Activated CD4-positive, CD25-positive, alpha-beta regulatory T cell treated with anti-CD3 and anti-CD28 coated beads, Interleukin-2, amount 50 U/mL, for 72 hours (primary cell): Measurements from ENCODE around the gene MIAT.

ENCODE experiments used
- DNase-seq: peaks from one replicate; pipeline ENCODE4 v3.0.0; 2021

MIAT gene

GRCh38 chr22:26670459-26670858 lies 13.1 kb downstream of the MIAT start:
- no peak for DNase-seq

- DNase-seq: peak; percentile 68
Measured at GRCh38 chr22:26671317-26672059, 14.1 kb downstream of the MIAT start.

DNA sequence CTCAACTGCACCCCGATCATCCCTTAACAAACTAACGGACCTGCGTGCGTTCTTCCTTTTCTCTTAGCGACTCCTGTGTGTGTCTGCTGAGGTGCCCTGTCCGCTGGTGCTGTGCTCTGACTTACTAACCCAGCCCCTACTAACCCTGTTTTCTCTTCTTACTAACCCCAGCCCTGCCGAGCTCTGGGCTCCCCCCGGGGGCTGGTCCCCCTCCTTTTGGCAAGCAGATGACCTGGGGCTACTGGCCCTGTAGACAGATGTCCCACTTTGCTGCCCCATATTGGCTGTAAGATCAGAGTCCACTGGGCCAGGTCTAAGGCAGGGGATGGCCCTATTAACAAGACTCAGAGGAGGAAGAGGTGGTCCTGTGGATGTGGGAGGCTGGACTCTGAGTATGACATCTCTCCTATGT lies 14.7 kb downstream of the MIAT start:
- DNase-seq: peak; percentile 39

DNA sequence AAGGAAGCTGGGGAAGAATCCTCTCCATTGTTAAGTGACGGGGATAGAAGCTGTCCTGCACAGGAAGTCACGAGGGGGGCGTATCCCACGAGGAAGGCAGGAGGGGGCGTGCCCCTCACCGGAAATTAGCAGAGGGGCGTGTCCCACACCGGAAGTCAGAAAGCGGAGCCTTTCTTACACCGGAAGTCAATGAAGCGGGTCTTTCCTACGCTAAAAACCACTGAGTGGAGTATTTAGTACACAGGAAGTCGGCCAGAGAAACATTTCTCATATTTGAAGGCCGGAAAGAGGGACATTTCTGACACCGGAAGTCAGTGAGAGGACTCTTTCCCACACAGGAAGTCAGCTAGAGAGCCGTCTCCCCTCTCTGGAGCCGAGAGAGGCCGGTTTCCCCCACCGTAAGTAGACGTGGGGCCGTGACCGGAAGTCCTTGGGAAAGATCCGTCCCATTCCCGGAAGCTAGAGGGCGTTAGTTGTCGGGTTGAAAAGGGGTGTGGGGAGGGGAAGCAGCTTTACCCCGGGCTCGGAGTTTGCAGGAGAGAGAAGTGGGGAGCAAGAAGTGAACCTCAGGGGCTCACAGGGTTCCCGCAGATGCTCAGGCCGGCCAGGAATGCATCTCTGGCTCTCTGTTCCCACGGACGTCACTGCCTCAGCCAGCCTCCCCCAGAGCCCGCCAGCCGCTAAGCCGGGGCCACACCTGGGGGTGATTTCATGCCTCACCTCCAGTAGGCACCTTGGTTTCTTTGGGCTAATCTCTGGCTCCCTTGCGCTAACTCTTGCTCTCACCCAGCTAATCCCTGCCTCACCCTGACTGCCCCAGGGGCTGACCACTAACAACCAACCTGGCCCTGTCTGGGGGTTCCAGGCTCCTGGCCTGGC lies 15.4 kb downstream of the MIAT start:
- peak; percentile 90 for DNase-seq

- no peak for DNase-seq
Measured at GRCh38 chr22:26673486-26673885, 16.1 kb downstream of the MIAT start.

DNA sequence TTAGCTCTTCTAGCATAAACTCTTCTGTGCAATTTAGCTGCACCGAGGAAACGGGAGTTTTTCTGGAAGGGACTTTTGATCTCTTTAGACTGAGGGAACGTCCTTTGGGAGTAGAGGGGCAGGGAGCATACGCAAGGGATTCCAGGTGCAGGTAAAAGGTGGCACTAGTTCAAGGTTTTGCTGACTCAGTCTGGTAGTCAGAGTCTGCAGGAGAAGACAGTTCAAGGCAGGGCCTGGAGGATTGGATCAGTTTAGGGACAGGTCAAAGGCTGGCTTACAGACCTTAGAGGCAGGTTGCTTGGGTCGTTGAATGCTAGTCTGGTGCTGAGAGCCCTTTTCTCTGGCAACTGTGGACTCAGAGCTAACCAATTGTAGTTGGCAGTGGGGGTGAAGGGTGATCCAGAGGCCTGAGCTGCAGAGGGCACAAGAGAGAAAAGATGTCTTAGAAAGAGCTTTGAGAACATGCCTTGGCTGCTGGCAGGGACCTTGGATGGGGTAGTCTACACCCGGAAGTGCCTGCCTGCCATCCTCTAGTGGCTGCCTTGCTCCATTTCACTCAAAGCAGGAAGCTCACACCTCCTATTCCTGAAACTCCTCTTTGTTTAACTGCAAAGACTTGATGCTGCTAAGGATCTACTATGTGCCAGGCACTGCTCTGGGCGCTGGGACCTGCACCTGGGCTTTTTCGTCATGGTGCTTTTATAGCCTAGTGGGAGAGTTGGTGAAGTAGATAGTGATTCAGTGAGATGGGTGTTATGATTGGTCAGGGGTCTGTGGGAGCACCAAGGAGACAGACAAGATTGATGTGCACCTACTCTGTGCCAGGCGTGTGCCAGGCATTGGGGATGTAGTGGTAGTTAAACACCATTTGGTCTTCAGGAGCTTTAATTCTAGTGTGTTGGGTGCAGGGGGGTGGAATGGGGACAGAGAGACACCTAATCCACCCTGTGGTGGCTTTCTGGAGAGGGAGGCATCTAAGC lies 17.1 kb downstream of the MIAT start:
- DNase-seq: no peak

DNA sequence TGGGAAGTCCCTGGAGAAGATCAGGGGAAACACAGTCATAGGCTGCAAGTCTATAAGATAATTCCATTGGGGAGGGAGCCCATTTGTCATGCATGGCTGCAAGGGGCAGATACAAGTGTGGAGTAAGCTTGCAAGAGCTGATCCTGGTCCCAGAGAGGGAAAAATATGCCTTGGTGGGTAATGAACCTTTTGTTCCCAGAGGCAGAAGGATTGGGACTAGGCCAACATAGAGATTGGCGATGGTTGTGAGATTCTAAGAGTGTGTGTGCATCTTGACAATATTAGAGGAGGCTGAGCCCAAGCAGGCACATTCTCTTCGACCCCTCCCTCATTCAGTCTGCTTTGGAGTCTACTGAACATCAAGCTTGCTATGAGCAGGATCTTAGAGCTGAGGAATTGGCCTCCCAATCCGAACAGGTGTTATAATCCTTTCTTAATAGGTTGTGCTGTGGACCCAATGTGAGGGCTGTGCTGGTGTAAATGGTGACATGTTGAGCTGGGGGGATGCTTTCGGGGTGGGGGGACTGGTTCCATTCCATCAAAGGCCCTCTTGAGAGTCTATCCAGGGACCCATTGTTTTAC lies 18.4 kb downstream of the MIAT start:
- no peak for DNase-seq

GRCh38 chr22:26677217-26677616 lies 19.8 kb downstream of the MIAT start:
- DNase-seq: no peak

DNA sequence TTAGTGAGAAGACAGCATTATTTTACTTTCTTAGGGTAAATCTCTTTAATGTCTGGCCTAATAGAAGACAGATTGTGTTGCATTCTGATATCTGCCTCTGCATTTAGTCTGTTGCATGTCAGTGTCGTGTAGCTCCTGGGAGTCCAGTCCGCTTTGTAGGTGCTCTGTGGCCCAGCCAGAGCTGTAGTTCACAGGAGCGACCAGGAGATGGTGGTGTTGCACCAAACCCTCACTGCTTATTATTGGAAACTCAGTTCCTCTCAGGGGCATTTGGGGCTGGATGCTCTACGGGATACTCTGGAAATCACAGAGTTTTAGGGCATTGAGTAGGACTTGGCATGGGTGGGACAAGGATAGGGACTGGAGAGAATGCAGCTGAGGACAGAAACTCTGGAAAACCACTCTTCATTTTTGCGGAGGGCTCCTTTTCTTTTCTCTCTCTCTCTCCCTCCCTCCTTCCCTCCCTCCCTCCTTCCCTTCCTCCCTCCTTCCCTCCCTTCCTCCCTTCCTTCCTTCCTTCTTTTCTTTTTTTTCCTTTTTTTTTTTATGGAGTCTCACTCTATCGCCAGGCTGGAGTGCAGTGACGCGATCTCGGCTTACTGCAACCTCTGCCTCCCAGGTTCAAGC lies 21.7 kb downstream of the MIAT start:
- DNase-seq: peak; percentile 77

GRCh38 chr22:26680485-26680884 lies 23.1 kb downstream of the MIAT start:
- no peak for DNase-seq

GRCh38 chr22:26681395-26681821 lies 24.0 kb downstream of the MIAT start:
- no peak for DNase-seq

- no peak for DNase-seq
Measured at GRCh38 chr22:26684168-26684567, 26.8 kb downstream of the MIAT start.

DNA sequence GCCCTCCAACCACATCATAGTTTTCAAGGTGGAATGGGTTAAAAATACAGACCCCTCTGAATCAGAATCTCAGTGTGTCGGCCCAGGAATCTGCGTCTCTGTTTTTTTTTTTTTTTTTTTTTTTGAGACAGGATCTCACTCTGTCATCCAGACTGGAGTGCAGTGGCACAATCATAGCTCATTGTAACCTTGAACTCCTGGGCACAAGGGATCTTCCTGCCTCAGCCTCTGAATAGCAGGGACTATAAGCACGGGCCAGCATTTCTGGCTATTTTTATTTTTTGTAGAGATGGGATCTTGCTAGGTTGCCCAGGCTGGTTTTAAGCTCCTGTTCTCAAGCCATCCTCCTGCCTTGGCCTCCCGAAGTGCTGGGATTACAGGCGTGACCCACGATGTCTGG lies 28.2 kb downstream of the MIAT start:
- no peak for DNase-seq

DNA sequence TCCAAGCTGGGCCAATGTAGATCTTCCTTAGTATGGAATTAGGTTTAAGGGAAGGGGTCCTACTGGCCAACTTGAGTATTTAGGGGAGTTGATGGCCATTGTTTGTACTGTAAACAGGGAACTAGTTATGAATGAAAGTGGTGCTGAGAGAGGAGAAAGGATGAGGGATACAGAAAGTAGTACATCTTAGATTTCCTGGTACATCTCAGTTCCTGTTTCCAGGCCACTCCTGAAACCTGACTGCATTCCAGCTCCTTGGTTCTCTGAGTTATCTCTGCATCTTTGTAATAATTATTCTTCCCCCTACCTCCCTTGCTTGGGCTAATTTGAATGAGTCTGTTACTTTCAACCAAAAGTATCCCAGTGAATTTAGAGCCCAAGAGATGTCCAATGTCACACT lies 30.1 kb downstream of the MIAT start:
- no peak for DNase-seq

DNA sequence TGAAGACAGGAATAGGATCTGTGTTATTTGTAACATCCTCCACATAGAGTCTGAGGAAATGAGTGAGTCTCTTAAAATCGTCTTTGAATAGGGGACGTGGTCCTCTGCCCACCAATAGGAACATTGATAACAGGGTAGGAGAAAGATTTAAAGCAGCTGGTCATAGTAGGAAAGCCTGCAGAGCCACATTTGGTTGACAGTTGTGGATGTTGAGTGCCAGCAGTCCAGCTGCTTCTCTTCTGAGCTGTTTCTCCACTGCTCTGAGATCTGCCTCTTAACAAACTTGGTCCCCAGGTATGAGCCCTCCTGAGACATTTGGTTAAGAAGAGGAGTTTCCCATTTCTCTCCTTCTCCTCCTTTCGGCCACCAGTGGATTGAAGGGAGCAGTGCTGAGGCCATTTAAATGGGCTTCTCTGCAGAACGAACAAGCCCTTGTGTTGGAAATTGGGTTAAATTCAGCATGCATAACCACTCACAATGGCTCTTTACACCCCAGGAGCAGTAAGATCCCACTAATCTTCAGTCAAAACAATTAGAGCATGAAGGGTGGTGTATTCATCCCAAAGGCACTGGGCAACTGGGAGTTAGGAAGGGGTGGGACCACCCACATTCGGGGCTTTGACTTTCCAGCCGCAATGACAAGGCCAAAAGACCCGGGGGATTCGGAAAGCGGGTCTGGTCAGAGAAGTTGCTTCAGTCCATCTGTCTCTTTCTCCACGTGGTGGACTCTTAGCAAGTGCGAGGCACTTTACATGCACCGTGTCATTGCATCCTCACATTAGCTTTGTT lies 32.3 kb downstream of the MIAT start:
- no peak for DNase-seq

- DNase-seq: no peak
Measured at GRCh38 chr22:26690654-26691376, 33.4 kb downstream of the MIAT start.

DNA sequence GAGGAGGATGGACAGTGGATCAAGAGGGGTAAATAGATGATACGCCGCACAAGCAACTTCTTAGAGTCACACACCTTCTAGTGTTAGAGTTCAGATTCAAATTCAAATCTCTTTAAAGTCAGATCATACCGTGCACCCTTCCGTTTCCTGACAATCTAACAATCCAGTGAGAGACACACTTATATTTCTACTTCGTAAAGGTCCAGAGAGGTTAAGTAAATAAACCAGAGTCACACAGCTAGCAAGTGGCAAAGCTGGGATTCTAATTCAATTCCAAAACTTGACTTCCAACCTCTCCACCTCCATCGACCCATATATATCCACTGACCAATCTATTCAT lies 34.0 kb downstream of the MIAT start:
- no peak for DNase-seq

DNA sequence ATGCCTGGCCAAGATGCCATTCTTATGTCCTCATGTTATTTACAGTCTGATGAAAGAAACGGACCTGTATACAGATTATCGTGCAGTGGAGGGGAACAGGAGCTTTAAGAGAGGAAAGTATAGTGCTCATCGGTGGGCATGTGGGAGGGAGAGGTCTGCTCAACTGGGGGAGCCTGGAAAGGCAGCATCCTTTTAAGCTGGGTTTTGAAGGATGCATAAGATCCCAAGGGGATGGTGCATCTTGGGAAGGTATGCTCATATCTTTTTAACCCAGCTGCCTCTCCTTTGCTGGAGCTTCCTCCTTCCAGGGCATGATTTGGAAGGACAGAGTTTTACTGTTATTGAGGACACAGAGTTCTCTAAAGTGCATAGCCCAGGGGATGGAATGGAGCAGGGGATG lies 34.8 kb downstream of the MIAT start:
- DNase-seq: no peak

DNA sequence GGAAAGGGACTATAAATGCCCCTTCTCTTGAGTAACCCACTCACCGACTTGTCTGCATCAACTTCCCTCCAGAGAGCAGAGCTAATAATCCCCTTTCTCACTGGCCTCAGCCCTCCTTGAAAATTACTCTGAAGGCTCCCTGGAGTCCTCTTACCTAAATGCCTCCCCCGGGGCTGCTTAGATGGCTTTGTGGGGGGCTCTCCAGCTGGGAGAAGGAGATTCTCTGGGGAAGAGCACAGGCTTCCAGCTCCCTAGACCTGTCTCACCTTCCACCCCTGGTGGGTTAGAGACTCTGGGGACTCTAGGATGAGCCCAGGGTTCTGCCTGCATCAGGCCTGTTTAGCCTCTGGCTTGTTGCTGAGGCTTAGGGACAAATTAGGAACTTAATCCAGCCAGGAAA lies 39.8 kb downstream of the MIAT start:
- no peak for DNase-seq

GRCh38 chr22:26700462-26700861 lies 43.1 kb downstream of the MIAT start:
- DNase-seq: no peak

DNA sequence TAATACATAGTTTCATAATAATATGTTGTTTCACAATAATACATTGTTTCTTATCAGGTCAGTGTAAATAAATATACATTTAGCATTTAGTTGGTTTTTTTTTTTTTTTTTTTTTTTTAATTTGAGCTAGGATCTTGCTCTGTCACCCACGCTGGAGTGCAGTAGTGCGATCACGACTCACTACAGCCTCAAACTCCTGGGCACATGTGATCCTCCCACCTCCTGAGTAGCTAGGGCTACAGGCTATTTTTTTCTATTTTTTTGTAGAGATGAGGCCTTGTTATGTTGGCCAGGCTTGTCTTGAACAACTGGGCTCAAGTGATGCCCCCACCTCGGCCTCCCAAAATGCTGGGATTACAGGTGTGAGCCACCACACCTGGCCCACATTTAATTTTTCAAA lies 43.5 kb downstream of the MIAT start:
- DNase-seq: no peak
